HG03558 (cell line): ENCODE results near the gene ARHGAP15.

Experiments
- ATAC-seq: cut with Tn5 transposase; IDR thresholded peaks from one replicate; pipeline ENCODE4 v1.9.1; 2021; ENCODE audit warnings: moderate number of reproducible peaks; ENCODE audit not compliant: unreplicated experiment; ENCODE audit errors: extremely low read depth

ARHGAP15 gene

DNA sequence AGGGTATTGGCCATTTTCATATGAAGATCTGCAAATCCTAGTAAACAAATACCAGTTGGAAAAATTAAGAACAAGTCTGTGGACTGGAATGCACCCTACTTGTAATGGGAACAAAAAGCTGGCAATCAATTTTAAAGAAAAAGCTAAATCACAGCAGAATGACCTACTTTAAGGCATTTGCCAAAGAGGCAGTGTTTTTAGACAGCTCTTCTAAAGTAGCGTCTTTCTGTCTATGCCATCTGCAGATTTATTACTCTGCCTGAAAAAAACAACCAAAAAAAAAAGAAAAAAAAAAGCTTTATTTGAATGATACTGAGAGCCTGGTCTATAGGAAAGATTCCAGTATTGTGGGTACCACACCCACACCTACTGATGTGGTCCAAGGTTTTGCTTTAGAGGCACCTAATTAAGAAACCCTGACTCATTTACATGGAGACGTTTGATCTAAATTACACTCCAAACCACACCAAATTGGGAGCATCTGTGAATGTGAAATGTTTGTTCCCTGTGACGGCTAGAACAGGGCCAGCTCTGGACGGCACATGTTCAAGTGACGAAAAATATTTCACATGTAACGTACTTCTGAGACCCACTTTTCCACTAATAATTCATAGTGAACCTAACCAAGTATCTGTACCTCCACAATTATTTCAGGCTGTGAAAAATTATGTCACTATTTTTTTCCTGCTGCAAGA, 597.1 kb downstream of the ARHGAP15 start:
- ATAC-seq: no peak

GRCh38 chr2:143728498-143728897, 599.3 kb downstream of the ARHGAP15 start:
- ATAC-seq: no peak

GRCh38 chr2:143729296-143729814, 600.1 kb downstream of the ARHGAP15 start:
- no peak for ATAC-seq

GRCh38 chr2:143730155-143730952, 601.1 kb downstream of the ARHGAP15 start:
- peak; percentile 82 for ATAC-seq

DNA sequence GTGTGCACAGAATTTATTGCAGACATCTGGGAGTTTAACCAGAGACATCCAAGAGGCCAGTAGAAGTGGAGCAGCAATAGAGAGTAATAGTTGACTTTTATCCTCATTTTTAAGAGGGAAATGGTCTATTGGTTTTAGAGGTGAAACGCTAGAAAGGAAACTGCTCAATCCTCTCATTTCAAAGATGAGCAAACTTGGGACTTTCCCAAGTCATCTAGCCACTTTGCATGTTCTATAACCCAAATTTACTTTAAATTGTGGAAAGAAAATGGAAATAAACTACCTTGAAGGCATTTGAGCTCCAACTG, 601.7 kb downstream of the ARHGAP15 start:
- peak; percentile 18 for ATAC-seq

- no peak for ATAC-seq
These were observed 602.9 kb downstream of the ARHGAP15 start for GRCh38 chr2:143732076-143732475.

DNA sequence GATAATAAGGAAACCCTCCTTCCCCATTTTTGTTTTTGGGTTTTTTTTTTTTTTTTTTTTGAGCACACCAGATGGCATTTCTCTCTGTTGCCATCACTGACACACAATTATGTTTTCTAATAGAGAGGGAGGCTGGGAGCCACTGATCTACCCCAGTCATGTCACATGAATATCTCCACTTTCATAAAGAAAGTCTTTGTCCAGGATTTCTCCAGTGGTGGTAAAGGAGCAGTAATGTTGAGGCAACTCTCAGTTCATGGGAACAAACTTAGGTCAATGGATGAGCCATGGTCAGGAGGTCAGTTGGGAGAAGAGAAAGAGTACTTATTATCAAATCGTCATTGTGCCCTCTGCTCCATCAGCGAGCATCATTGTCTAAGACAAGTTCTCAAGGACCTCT, 603.7 kb downstream of the ARHGAP15 start:
- ATAC-seq: no peak

DNA sequence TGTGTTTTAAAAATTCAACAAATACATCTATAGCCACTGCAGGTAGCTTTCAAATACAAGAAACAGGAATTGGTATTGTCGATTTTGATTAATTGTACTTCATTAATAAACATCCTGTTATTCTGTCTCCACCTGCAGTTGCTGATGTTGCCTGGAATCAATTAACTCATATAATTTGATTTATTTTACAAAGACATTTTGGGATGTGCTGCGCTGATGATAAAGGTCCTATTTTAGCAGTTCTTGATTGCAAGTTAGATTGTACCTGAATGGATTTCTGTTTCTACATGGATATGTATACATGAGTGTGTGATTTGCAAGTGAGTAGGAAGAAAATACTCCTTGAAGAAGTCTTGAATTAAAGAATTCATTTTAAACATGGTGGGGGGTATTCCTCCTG, 605.3 kb downstream of the ARHGAP15 start:
- ATAC-seq: no peak

DNA sequence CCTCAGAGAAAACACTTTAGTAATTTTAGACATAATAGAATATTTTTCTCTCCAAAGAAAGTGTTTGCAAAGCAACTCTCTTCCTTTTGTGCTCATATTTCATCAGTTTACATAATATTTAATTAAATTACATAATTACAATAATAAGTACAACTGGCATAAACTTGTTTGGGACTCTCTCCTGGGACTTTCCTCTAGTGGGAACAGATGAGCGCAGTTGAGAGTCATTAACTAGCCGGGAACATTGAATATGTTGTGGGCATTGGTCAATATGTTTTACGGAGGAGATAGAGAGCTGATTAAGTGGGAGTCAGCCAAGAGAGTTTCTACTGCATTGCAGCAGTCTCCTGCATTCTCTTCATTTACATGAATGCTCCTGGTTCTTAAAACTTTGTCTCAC, 607.7 kb downstream of the ARHGAP15 start:
- ATAC-seq: no peak

DNA sequence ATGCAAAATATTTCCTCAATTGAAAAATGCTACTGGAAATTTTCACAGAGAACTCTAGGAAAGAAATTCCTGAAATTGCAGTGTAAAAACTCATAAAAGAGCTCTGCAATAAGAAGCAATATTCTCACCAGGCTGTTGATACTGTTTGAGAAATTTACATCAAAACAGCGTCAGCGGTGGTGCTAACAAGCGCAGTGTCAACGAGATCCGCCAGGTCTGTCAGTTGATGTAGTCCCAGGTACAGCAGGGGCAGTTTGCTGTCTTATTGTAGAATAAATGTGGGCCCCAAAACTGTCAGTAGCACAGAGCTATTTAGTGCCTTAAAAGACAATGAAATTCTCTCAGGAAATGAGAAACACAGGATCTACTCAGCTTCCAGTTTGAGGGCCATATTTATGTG, 611.2 kb downstream of the ARHGAP15 start:
- ATAC-seq: no peak

GRCh38 chr2:143741205-143741604, 612.0 kb downstream of the ARHGAP15 start:
- no peak for ATAC-seq

DNA sequence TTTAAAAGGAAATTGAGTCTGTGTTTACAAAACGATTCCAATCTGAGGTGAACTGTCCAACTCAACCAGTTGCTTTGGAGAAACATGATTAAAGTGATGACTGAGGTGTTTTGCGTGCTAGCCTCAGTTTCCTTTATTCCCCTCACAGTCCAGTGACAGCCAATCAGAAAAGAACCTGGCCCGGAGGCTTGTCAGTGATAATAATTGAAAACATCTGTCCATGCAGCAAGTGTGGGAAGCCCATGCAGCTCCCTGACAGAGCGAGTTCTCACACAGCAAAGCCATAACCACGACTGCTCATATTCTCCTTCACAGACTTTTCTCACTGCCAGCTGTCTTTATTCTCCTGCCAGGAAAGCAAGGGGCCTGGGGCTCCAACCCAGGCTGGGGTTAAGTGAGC, 613.4 kb downstream of the ARHGAP15 start:
- no peak for ATAC-seq

DNA sequence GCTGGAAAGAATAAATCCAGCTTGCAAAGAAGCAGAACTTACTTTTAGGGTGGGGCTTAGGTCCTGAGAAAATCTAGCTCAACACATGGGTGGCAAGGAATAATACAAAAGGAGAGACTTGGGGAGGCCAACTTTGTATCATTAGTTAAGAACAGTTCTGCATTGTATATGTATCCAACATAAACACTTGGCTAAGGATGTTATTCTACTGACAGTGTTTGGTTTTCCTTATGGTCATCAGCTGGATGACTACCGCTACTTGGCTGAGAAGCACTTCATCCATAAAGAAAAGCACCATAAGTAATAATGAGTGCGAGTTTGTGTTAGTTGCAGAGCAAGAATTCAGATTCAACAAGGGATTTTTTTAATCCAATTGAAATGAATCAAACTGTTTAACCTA, 614.9 kb downstream of the ARHGAP15 start:
- ATAC-seq: no peak

DNA sequence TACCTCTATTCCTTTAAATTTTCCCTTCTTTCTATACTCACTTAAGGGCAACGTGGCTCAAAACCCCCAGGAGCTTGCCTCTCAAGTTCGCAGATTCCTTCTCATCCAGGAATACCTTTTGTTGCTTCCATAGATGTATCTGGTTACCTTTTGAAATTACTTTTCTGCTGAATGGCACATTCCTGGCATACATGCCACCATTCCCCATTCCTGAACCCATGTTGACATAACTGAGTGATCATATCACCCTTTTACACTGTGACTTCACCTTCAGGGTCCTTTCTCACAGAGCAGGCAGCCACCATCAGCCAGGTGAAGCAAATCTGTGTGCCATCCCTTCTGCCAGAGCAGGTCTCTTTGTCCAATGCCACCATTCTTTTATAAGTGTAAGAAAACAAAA, 615.8 kb downstream of the ARHGAP15 start:
- ATAC-seq: no peak

DNA sequence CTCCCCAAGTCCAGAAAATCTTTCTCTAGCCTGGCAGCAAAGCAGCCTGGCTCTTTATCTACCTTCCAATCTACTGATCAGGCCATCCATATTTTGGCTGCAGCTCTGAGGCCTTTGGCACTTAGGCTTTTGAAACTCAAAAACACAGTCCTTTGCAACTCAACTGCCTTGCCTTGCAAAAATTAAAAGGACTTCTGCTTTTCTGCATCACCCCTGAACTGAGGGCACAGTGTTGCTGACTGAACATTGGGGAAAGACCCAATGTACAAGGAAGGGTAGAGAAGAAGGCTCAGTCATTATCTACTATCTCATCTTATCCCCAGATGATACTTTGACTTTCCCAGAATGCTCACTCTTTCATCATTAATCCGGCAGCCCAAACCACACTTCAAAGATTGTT, 625.5 kb downstream of the ARHGAP15 start:
- no peak for ATAC-seq

DNA sequence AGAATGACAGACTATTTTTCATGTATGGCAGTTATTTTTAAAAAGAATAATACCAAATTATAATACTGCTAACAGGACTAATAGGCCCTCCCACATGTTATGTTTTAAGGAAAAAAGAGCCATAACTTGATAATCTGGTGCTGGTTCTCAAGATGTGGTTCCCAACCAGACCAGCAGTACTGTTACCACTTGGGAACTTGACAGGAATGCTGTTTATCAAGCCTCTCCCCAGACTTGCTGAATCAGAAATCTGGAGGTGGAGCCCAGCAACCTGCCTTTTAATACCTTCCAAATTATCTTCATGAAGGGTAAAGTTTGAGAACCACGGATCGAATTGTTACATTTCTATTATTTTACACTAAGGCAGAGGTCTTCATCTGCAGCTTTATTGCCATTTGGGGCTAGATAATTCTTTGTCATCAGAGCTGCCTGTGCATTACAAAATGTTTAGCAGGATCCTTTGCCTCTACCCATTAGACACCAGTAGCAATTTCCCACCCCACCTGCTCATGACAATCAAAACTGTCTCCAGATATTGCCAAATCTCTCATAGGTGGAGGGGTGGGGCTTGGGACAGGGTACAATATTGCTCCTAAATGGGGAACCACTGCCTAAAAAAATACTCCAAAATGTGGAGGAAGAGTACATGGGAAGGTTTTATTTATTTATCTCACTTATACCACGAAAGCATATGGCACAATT, 629.6 kb downstream of the ARHGAP15 start:
- ATAC-seq: no peak

DNA sequence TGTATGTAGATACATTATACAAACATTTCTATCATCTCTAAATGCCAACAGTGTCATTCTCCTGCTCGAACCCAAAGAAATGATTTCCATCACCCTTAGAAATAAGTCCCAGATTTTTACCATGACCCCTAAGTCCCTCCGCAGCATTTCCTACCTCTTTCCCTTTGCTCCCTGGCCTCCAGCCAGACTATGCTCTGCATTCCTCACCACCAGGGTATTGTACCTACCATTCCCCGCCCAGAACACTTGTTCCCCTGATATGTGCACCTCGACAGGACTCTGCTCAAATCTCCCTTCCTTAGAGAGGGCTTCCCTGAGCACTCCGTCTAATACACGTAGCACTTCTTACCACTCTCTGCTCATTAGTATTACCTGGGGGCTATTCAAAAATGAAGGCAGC, 630.2 kb downstream of the ARHGAP15 start:
- ATAC-seq: no peak

DNA sequence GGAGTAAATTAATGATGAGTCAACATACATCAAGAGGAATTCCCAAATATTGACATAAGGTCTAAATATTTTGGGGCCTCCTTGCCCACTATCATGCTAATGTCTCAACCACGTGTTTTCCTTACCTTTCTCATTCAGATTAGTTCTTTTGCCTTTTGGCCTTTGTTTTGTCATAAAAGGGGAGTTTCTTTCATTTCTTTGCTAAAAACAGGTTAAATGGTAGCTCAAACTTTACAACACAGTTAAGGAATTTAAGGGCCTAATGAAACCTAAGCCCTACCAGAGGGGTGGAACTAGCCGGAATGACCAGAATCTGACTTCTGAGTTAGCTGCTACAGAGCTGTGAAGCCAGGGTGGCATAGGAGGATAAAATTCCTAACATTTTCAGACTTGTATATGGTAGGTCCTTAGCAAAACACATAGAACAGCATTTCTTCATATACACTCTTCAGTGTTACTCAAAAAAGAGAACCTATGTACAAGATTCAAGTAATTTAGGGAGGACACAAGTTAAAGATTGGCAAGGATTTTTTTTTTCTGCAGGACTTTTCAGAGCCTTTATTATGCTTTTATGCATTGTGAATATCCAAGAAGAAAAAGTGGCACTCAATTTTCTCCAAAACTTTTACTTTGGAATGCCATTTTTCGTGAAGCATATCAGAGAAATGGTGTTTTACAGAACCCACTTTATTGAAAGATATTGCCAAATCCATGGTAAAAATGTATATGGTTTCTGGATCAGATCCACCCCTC, 633.1 kb downstream of the ARHGAP15 start:
- no peak for ATAC-seq

GRCh38 chr2:143764261-143764660, 635.0 kb downstream of the ARHGAP15 start:
- no peak for ATAC-seq

DNA sequence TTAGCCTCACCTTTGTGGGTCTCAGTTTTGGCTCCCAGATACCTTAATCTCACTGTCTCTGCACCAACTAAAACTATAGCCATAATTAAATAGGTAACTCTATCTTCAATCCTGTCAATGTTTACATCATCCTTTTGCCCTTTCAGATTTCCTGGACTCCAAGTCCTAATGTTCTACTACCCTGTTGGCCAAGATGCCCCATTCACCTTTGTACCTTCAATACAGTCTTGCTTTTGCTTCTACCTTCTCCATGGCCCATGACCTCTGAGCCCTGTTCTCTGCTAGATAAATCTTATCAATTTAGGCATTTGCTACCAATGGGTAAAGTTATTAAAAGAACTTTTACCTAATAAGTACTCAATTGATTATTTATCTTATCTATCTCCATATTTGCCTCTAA, 635.5 kb downstream of the ARHGAP15 start:
- no peak for ATAC-seq

DNA sequence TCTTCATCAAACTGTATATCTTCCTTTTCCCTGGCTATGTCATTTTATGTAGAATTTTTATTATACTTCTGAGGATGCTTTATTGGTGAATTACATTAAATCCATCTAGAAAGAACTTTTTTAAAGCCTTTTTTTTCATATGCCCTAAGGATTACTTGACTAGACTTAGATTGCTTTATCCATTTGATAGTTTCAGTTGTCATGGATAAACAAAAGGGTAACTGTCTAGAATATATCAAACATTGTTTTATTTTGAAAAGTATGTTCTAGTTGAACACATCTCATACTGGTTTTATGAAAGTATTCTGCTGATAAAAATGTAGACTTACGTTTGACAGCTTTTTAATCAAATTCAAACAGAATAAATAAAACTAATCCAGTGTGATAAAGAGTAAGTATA, 639.8 kb downstream of the ARHGAP15 start:
- ATAC-seq: no peak
